ENCODE results near the gene CDC42BPG.
A peak's percentile ranks its signal among the peaks of the same experiment; 100 is the strongest.
"Not testable (repeated sequence)": the region's sequence is repeated elsewhere in the genome, so short reads cannot be mapped to it uniquely, and the experiment has no call there.

Gene CDC42BPG

GRCh38 chr11:64848826-64849597, 4.6 kb upstream of the CDC42BPG start:
- DNase-seq, result no peak

- no peak for DNase-seq
Observed at GRCh38 chr11:64848214-64848825, 3.9 kb upstream of the CDC42BPG start.

- peak; percentile 93 for DNase-seq
Observed at GRCh38 chr11:64846998-64847666, 2.7 kb upstream of the CDC42BPG start.

GRCh38 chr11:64845776-64846129, 1.3 kb upstream of the CDC42BPG start:
- DNase-seq, result not testable (repeated sequence)

- DNase-seq, result no peak
Observed at GRCh38 chr11:64845129-64845775, 799 bp upstream of the CDC42BPG start.

- DNase-seq, result peak; percentile 54
Observed at GRCh38 chr11:64843686-64844329, 645 bp downstream of the CDC42BPG start.

- peak; percentile 30 for DNase-seq
Observed at GRCh38 chr11:64842851-64843685, 1.4 kb downstream of the CDC42BPG start.

- no peak for DNase-seq
Observed at GRCh38 chr11:64842366-64842759, 2.1 kb downstream of the CDC42BPG start.

GRCh38 chr11:64841592-64842365, 2.7 kb downstream of the CDC42BPG start:
- DNase-seq, result no peak

- no peak for DNase-seq
Observed at GRCh38 chr11:64839887-64840782, 4.3 kb downstream of the CDC42BPG start.

- DNase-seq, result no peak
Observed at GRCh38 chr11:64839335-64839734, 5.1 kb downstream of the CDC42BPG start.

GRCh38 chr11:64838600-64839334, 5.7 kb downstream of the CDC42BPG start:
- no peak for DNase-seq

GRCh38 chr11:64837887-64838351, 6.5 kb downstream of the CDC42BPG start:
- DNase-seq, result no peak

GRCh38 chr11:64836448-64837072, 7.9 kb downstream of the CDC42BPG start:
- no peak for DNase-seq

- no peak for DNase-seq
Observed at GRCh38 chr11:64835616-64836447, 8.6 kb downstream of the CDC42BPG start.

- no peak for DNase-seq
Observed at GRCh38 chr11:64834723-64835615, 9.5 kb downstream of the CDC42BPG start.

Measured in NCI-H2171 treated with DMSO at 0.1 percent for 48 hours (cell line).